CD4-positive, alpha-beta T cell treated with Interleukin-6 for 4 hours (primary cell): Measurements from ENCODE around the gene UQCRH.
"Not testable (repeated sequence)": the region's sequence is repeated elsewhere in the genome, so short reads cannot be mapped to it uniquely, and the experiment has no call there.

Experiments
- DNase-seq: peaks from one replicate; pipeline ENCODE4 v3.0.0-alpha.2; 2020; ENCODE audit warnings: mixed read lengths

UQCRH gene

GRCh38 chr1:46334030-46334384 is 30.5 kb downstream of the UQCRH start:
- no peak for DNase-seq

- DNase-seq: no peak
Observed at GRCh38 chr1:46335081-46335480, 31.6 kb downstream of the UQCRH start.

- DNase-seq: not testable (repeated sequence)
Observed at GRCh38 chr1:46337409-46337808, 33.9 kb downstream of the UQCRH start.

DNA sequence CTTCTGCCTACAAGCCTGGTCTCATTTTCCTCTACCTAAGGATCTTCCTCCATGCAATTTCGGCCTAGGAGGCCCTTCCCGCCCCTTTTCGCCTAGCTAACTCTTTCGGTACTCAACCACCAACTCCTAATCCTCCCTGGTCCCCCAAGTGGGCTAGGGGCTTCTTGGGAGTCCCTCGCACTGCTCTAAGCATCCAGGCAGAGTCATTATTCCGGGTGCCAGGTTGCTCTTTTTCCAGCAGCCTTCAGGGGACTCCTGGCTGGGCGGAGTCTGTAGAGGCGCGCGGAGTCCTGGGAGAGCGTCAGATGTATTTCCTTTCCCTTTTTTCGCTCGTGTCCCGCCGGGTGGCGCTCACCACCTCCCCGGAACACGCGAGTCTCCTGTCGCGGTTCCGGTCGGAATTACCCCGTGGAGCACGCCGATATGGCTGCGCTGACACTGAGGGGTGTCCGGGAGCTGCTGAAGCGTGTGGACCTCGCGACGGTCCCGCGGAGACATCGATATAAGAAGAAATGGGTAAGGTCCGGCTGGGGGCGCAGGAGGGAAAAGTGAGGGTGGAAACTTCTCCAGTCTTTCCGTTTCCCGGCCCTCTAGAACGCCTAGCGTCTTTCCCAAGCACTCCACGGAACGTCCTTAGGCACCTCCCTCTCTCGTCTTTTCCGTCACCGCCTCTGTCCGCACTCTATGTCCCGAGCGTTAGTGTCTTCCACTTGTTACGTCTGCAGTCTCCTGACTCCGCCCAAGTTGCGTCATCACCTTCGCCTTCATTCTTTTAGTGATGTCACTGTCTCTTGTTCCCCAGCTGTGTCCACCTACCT is 37.1 kb downstream of the UQCRH start, which contains the start of gene NSUN4:
Gene NSUN4 (plus strand): TSS at position 404 of the 818 bp plus-strand sequence. CDS start 20 bp downstream, at position 424.
- peak; percentile 87 for DNase-seq

DNA sequence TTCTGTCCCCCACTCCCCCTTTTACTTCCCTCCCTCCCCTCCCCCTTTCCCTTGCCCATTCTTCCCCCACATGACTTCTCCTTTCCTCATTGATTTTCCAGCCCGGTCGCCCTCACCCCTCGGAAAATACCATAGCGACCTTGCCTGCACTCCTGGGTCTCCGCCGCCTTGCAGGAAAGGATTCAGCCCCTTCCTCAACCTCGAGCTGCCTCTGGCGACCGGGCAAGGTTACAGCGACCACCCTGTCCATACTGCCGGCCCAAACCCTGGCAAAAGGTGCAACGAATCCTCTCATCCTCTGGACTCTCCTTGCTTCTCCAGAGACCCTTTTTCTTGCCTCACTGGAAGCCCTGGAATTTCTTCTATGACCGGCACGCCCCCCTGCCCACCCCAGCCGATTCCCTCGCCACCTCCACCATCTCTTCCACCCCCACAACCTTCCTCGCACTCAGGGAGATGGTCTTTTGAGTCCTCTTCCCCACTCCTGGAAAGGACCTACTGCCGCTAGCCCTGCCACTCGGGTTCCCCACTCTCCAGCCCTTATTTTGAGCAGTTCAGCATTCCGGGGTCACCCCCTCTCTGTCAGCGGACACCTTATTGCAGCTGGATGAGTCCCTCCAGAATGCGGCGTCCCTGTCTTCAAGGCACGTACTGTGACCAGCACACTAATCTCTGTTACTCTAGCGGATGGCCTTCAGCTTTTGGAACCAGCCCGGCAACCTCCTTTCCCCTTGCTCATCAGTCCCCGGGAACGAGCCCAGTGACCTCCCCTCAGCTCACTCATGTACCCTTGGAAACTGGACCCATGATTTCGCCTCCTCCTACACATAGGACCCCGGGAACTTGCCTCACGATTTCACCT is 38.0 kb downstream of the UQCRH start:
- no peak for DNase-seq

GRCh38 chr1:46342084-46342656 is 38.7 kb downstream of the UQCRH start:
- no peak for DNase-seq

DNA sequence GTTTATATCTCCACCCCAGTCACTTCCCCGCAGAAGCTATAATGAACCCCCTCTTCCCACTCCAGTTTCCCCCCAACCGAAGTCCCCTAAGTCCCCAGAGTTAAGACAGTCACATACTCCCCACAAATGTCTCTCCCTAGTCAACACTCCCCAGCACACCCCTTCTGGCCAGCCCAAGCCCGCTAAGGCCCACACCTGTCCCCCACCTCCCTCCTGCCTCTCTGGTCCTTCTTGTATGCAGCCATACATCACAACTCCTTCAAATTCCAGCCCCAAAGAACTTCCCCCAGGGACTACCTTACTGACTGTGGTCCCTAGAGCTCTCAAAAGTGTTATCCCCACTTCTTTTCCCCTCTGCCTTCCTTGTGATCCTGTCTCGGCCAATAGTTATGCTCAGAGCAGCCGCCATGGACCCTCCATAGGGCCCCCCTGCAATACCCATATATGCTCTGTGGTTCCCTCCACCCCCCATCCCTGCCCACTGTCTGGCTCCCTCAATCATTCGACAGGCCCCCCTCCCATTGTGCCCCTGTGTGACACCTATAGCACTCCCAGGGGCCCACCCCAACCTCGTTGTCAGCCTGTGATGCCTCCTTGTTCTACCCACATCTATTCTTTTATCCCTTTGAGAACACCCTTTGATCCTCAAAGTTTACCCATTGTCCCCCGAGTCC is 39.3 kb downstream of the UQCRH start:
- no peak for DNase-seq

DNA sequence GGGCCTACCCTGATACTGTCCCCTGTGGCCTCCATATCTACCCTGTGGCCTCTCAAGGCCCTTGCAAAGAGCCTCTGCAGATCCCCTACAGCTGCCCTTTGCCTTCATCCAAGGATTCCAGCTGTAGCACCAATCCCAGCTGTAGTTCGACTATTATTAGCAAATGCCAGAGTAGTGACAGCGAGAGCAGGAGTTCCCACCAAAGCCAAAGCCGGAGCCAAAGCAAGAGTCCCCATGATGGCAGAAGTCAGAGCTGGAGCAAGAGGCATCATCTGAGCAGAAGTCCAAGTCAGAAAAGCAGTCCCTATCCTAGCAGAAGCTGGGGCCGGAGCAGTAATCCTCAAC is 39.8 kb downstream of the UQCRH start:
- no peak for DNase-seq

DNA sequence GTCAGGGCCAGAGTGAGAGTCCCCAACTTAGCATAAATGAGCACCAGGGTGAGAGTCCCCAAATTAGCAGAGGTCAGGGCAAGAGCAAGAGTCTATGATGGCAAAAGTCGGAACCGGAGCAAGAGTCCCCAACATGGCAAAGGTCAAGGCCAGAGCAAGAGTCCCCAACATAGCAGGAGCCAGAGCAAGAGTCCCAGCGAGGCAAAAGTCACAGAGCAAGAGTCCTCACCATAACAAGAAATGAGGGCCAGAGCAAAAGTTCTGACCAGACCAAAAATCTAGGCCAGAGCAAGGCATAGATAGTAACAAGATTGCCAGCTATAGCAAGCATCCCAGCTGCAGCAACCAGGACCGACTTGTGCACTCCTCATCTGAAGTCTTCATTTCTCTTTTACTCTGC is 40.2 kb downstream of the UQCRH start:
- no peak for DNase-seq

- no peak for DNase-seq
Observed at GRCh38 chr1:46344481-46344880, 41.0 kb downstream of the UQCRH start.

GRCh38 chr1:46345281-46345680 is 41.8 kb downstream of the UQCRH start:
- no peak for DNase-seq

- no peak for DNase-seq
Observed at GRCh38 chr1:46352363-46352762, 48.9 kb downstream of the UQCRH start.

- not testable (repeated sequence) for DNase-seq
Observed at GRCh38 chr1:46355920-46356319, 52.4 kb downstream of the UQCRH start.

DNA sequence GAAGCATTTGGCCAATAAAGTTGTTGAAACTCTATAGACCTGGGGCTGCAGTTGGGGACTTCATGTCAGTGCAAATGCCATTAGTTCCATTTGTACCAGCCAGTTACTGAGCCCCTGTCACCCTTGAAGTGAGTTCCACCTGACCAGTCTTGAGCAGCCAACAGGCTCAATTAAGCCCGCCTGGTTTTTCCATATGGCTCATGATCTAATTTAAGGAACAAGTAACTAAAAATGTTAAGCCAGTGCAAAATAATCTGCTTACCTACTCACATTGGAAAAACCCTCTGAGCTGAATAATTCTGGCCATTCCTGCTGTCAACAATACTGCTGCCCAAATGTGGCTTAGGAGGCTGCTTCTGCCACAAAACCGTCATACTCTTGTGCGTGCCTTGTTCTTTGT is 58.7 kb downstream of the UQCRH start:
- DNase-seq: no peak

DNA sequence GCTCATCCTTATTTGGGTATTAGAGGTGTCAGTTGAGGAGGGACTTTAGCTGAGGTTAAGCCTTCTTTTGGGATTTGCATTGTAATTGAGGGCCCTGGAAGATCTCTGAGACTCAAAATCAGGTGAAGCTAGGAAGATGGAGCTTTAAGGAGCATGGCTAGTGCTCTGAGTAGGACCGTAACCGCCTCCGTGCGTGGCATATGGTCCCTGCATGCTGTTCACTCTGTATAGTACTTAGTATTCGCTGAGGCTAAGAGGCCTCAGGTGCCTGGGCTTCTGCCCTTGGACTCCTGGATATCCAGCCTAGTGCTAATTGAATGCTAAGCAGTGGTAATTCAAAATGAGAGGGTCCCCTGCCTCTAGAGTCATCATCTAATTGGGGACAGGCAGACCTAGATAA is 59.6 kb downstream of the UQCRH start:
- DNase-seq: no peak

- DNase-seq: no peak
Observed at GRCh38 chr1:46364612-46365011, 61.1 kb downstream of the UQCRH start.

GRCh38 chr1:46365796-46366195 is 62.3 kb downstream of the UQCRH start:
- DNase-seq: not testable (repeated sequence)
